KOPT-K1 (cell line): ENCODE data around the gene DGCR6L.
"Not testable (repeated sequence)": the region's sequence is repeated elsewhere in the genome, so short reads cannot be mapped to it uniquely, and the experiment has no call there.

ENCODE experiments used
- H3K27ac ChIP-seq: fragments of 200-600 bp; sonication (generic); 2 replicates; pipeline ENCODE4 v1.5.1; 2016; ENCODE audit warnings: antibody characterized with exemption, mild to moderate bottlenecking, low read depth, low read length; ENCODE audit not compliant: poor library complexity, severe bottlenecking
- H3K36me3 ChIP-seq: fragments of 200-600 bp; sonication (generic); 2 replicates; pipeline ENCODE4 v1.5.1; 2017; ENCODE audit warnings: antibody characterized with exemption, mild to moderate bottlenecking, low read length, moderate library complexity; ENCODE audit not compliant: insufficient read depth
- H3K9me3 ChIP-seq: fragments of 200-600 bp; sonication (generic); 2 replicates; pipeline ENCODE4 v1.5.1; 2017; ENCODE audit warnings: antibody characterized with exemption, low read length, mild to moderate bottlenecking; ENCODE audit not compliant: insufficient read depth, poor library complexity, severe bottlenecking

The DGCR6L gene

GRCh38 chr22:20352536-20352935 lies 32.7 kb upstream of the DGCR6L start:
- H3K27ac ChIP-seq, H3K9me3 ChIP-seq, H3K36me3 ChIP-seq: not testable (repeated sequence)

GRCh38 chr22:20346553-20346952 lies 26.7 kb upstream of the DGCR6L start:
- H3K36me3 ChIP-seq, H3K27ac ChIP-seq, H3K9me3 ChIP-seq: not testable (repeated sequence)

- H3K27ac ChIP-seq, H3K36me3 ChIP-seq, H3K9me3 ChIP-seq: not testable (repeated sequence)
These were observed 18.4 kb upstream of the DGCR6L start for GRCh38 chr22:20338291-20338690.

GRCh38 chr22:20337807-20338206 lies 17.9 kb upstream of the DGCR6L start:
- not testable (repeated sequence) for H3K9me3 ChIP-seq, H3K27ac ChIP-seq, H3K36me3 ChIP-seq

GRCh38 chr22:20336561-20336960 lies 16.7 kb upstream of the DGCR6L start:
- H3K36me3 ChIP-seq, H3K27ac ChIP-seq, H3K9me3 ChIP-seq: not testable (repeated sequence)

GRCh38 chr22:20328569-20328930 lies 8.7 kb upstream of the DGCR6L start:
- H3K36me3 ChIP-seq, H3K9me3 ChIP-seq, H3K27ac ChIP-seq: not testable (repeated sequence)

- H3K36me3 ChIP-seq, H3K9me3 ChIP-seq, H3K27ac ChIP-seq: not testable (repeated sequence)
These were observed 6.1 kb upstream of the DGCR6L start for GRCh38 chr22:20325996-20326395.

GRCh38 chr22:20324139-20324516 lies 4.3 kb upstream of the DGCR6L start:
- H3K9me3 ChIP-seq: no peaks in the 10 kb centered on the region
- H3K36me3 ChIP-seq: no peaks in the 10 kb centered on the region
- no peak overlapping the region for H3K27ac ChIP-seq

- H3K36me3 ChIP-seq, H3K27ac ChIP-seq, H3K9me3 ChIP-seq: not testable (repeated sequence)
These were observed 1.8 kb upstream of the DGCR6L start for GRCh38 chr22:20321552-20322211.

GRCh38 chr22:20320659-20321551 lies 1.0 kb upstream of the DGCR6L start:
- H3K36me3 ChIP-seq, H3K9me3 ChIP-seq: not testable (repeated sequence)
- peak overlapping the region; percentile 62 for H3K27ac ChIP-seq

GRCh38 chr22:20319041-20319744 lies 667 bp downstream of the DGCR6L start:
- Histone ChIP-seq H3K27ac (peak overlapping the region; percentile 62), H3K9me3 (no peaks in the 10 kb centered on the region), H3K36me3 (no peaks in the 10 kb centered on the region; the same call in 1 of the 2 replicates)

- H3K9me3 ChIP-seq, H3K27ac ChIP-seq, H3K36me3 ChIP-seq: not testable (repeated sequence)
These were observed 1.7 kb downstream of the DGCR6L start for GRCh38 chr22:20318043-20318688.

- H3K36me3 ChIP-seq, H3K9me3 ChIP-seq, H3K27ac ChIP-seq: not testable (repeated sequence)
These were observed 2.3 kb downstream of the DGCR6L start for GRCh38 chr22:20317402-20318042.

- H3K27ac ChIP-seq: no peak overlapping the region
- no peaks in the 10 kb centered on the region for H3K9me3 ChIP-seq
- no peaks in the 10 kb centered on the region; the same call in 1 of the 2 replicates for H3K36me3 ChIP-seq
These were observed 2.9 kb downstream of the DGCR6L start for GRCh38 chr22:20316844-20317401.
